HepG2 (cell line): ENCODE results near the gene PDLIM4. TPM values are rescaled to one million over a fixed set of nuclear protein-coding genes. Genes with fewer than 3 reads are reported as not detected.
A peak's percentile ranks its signal among the peaks of the same experiment; 100 is the strongest.

ENCODE experiments used
- ATAC-seq: fragments of 200-7000 bp; cut with Tn5 transposase; 3 replicates; pipeline ENCODE4 v1.9.1; 2020; ENCODE audit warnings: mild to moderate bottlenecking, moderate library complexity
- BruUV-seq: library from RNA; stranded (reverse); fragments of 400-500 nt; replicated peaks from 2 replicates; lab custom pipeline; 2021; lab: Mats Ljungman, UMichigan
- CTCF ChIA-PET: fragments of 300-600 bp; formaldehyde crosslinking; extraction: SDS; loops from one replicate; lab custom pipeline; 2021; ENCODE audit warnings: low total read pairs, inconsistent platforms, low intra/inter-chr PET ratio; lab: Yijun Ruan, JAX
- POLR2A ChIA-PET: fragments of 350-600 bp; sonication (Branson Sonifier 250); formaldehyde crosslinking; loops from one replicate; lab custom pipeline; 2020; ENCODE audit warnings: antibody characterized with exemption, inconsistent platforms; lab: Yijun Ruan, JAX
- DNase-seq: peaks from one replicate; pipeline ENCODE4 v3.0.0-alpha.2; 2015; ENCODE audit warnings: low spot score
- FAIRE-seq: peaks from 3 replicates; lab custom pipeline; 2011; peaks lifted over from hg19 to GRCh38; lab: Jason Lieb, UNC
- H2AFZ ChIP-seq: one replicate; pipeline ENCODE4 v1.6.1; 2011; ENCODE audit warnings: low read length, inconsistent platforms
- H3K27ac ChIP-seq: fragments of 300-600 bp; 3 replicates; pipeline ENCODE4 v1.8.0; 2011; ENCODE audit warnings: mixed run types, mild to moderate bottlenecking, mixed read lengths, low read length, inconsistent platforms; ENCODE audit not compliant: insufficient read depth; ENCODE audit errors: extremely low read length
- H3K27me3 ChIP-seq, 2 experiments: fragments of 200-600 bp in 1 of 2; 2 replicates in 1 of 2; 3 replicates in 1 of 2; pipeline versions ENCODE4 v1.6.0 to v1.8.0; 2011; ENCODE audit warnings: low read length in 2 of 2, mild to moderate bottlenecking in 2 of 2, moderate library complexity in 2 of 2, inconsistent platforms in 1 of 2; ENCODE audit not compliant: insufficient read depth in 2 of 2, control insufficient read depth in 1 of 2
- H3K36me3 ChIP-seq, 2 experiments: fragments of 200-600 bp in 1 of 2; replicated peaks in 1 of 2; 2 replicates in 1 of 2; 3 replicates in 1 of 2; pipeline versions ENCODE4 v1.5.1 to v1.8.0; 2011; ENCODE audit warnings: low read length in 2 of 2, inconsistent platforms in 1 of 2; ENCODE audit not compliant: insufficient read depth in 2 of 2, control insufficient read depth in 1 of 2
- H3K4me1 ChIP-seq: 2 replicates; pipeline ENCODE4 v1.5.1; 2012; ENCODE audit warnings: low read length, inconsistent platforms; ENCODE audit not compliant: insufficient read depth
- H3K4me2 ChIP-seq: 2 replicates; pipeline ENCODE4 v1.6.0; 2011; ENCODE audit warnings: low read depth, low read length, inconsistent platforms
- H3K4me3 ChIP-seq, 3 experiments: fragments of 200-600 bp in 1 of 3; sonication (generic), shearing (Covaris generic) in 1 of 3; replicated peaks in 1 of 3; 2 replicates each; pipeline ENCODE4 v1.5.1; 2011 to 2016; ENCODE audit warnings: low read length in 3 of 3, inconsistent platforms in 2 of 3, low read depth in 2 of 3, mild to moderate bottlenecking in 2 of 3, control low read depth in 1 of 3, mixed read lengths in 1 of 3; ENCODE audit not compliant: insufficient read depth in 1 of 3
- H3K79me2 ChIP-seq: one replicate; pipeline ENCODE4 v1.6.1; 2011; ENCODE audit warnings: low read length, inconsistent platforms; ENCODE audit not compliant: insufficient read depth
- H3K9ac ChIP-seq: 2 replicates; pipeline ENCODE4 v1.6.0; 2011; ENCODE audit warnings: mild to moderate bottlenecking, low read depth, low read length, inconsistent platforms; ENCODE audit not compliant: insufficient read depth
- H3K9me3 ChIP-seq: 2 replicates; pipeline ENCODE4 v1.5.1; 2012; ENCODE audit warnings: mild to moderate bottlenecking, low read length
- H4K20me1 ChIP-seq: 2 replicates; pipeline ENCODE4 v1.6.0; 2011; ENCODE audit warnings: inconsistent platforms, mild to moderate bottlenecking, low read length, moderate library complexity; ENCODE audit not compliant: insufficient read depth
- CEBPB ChIP-seq: IDR thresholded peaks from 2 replicates; pipeline ENCODE4 v1.6.1; 2011; ENCODE audit warnings: low read depth, low read length, improper control_type of control experiment, borderline replicate concordance
- TFDP1 ChIP-seq: IDR thresholded peaks from 2 replicates; pipeline ENCODE4 v1.6.1; 2016; ENCODE audit warnings: missing compliant biosample characterization, missing genetic modification reagents, borderline replicate concordance
- ZBTB40 ChIP-seq, 2 experiments: fragments of 450-650 bp in 1 of 2; sonication (generic) in 1 of 2; formaldehyde crosslinking in 1 of 2; IDR thresholded peaks; 2 replicates each; pipeline versions ENCODE4 v1.6.1 to v1.8.0; 2016 to 2022; ENCODE audit warnings: antibody characterized with exemption in 1 of 2, mild to moderate bottlenecking in 1 of 2, missing genetic modification reagents in 1 of 2
- ZNF589 ChIP-seq: sonication (generic); formaldehyde crosslinking; conservative IDR thresholded peaks from 2 replicates; pipeline ENCODE4 v1.8.0; 2022; ENCODE audit warnings: mild to moderate bottlenecking, moderate library complexity, missing genetic modification reagents
- ZNF75D ChIP-seq: sonication (generic); formaldehyde crosslinking; IDR thresholded peaks from 2 replicates; pipeline ENCODE4 v1.8.1; 2023; ENCODE audit warnings: missing genetic modification reagents, mild to moderate bottlenecking, borderline replicate concordance
- WGBS: methylation state at CpG from one replicate; pipeline ENCODE4 v1.1.6; 2017; ENCODE audit warnings: low lambda C conversion rate; 5-methylcytosine and 5-hydroxymethylcytosine counted together
- in situ Hi-C: cut with HindIII; loops from 2 replicates; pipeline ENCODE4 v1.10.0; 2017; ENCODE audit warnings: low pct_unique_long_range_greater_than_20kb; ENCODE audit not compliant: extremely low pct_ligation_motif_present
- intact Hi-C: fragments of 100-400 bp; cut with micrococcal nuclease; formaldehyde crosslinking; loops from one replicate; pipeline ENCODE4 v1.10.0; 2022; ENCODE audit not compliant: unreplicated experiment
- polyA plus RNA-seq, 8 experiments: library from polyadenylated mRNA; depleted of rRNA in 3 of 8; stranded (reverse) in 7 of 8; unstranded in 1 of 8; fragments of >200 nt; fragmentation: Illumina TruSeq in 4 of 8; extraction: Trizol in 4 of 8; gene quantifications; 2 replicates each; pipeline versions ENCODE4 v1.2.1 to v1.2.3, GENCODE V29; 2011 to 2016; ENCODE audit warnings: low read depth in 4 of 8, missing spikeins in 1 of 8, mixed read lengths in 1 of 8; ENCODE audit not compliant: insufficient read depth in 1 of 8
- total RNA-seq, 5 experiments: library from RNA; depleted of rRNA; stranded (reverse); fragments of >200 nt; fragmentation: Illumina TruSeq; extraction: Trizol; gene quantifications; 2 replicates each; pipeline ENCODE4 v1.2.3, GENCODE V29; 2016; ENCODE audit warnings: low read depth in 1 of 5

Gene PDLIM4
- total and polyA plus RNA-seq, 2 of the 13 experiments (the other 11 are each of a cell fraction or from before 2014, with no cell fraction given), result 1.1 to 2.3 TPM

GRCh38 chr5:132298298-132299212 lies 41.1 kb downstream of the PDLIM4 start:
- Histone ChIP-seq H3K27ac (no peak overlapping the region), H3K4me2 (no peak overlapping the region), H3K4me1 (peaks cover 47% of the 10 kb centered on the region), H3K27me3 (no peaks in the 10 kb centered on the region; a peak in 1 of 5 replicates), H3K4me3 (no peak overlapping the region), H3K36me3 (no peaks in the 10 kb centered on the region), H4K20me1 (no peaks in the 10 kb centered on the region), H2AFZ (no peak overlapping the region), H3K79me2 (no peaks in the 10 kb centered on the region), H3K9ac (no peak overlapping the region), H3K9me3 (no peaks in the 10 kb centered on the region)
- ChIA-PET POLR2A (no interaction called here), CTCF (no interaction called here)
- no peak for FAIRE-seq
- ATAC-seq, result no peak
- 68% methylated on average over 6 of the region's 6 CpGs for WGBS
- intact Hi-C loops, result no loop called here
- in situ Hi-C loops, result loop anchor here (10.0 kb wide), 1 partner anchor 196 kb away; the partner anchor contains the start of gene IRF1
- TF ChIP-seq ZNF75D (CRISPR knock-in tag) (no peak), CEBPB (peak; percentile 84)
- no peak for DNase-seq
- no TSS peak for BruUV-seq

GRCh38 chr5:132299917-132300316 lies 42.4 kb downstream of the PDLIM4 start:
- BruUV-seq, result no TSS peak
- FAIRE-seq, result no peak
- CTCF ChIA-PET, result no interaction called here
- TF ChIP-seq ZBTB40 (IDR thresholded peaks at IDR 0.05) (no peak), ZBTB40 (CRISPR knock-in tag; IDR thresholded peaks at IDR 0.05) (no peak), ZNF589 (CRISPR knock-in tag) (no peak), TFDP1 (CRISPR knock-in tag) (no peak)

More at GRCh38 chr5:132299917-132300316, 42.4 kb downstream of the PDLIM4 start:
- in situ Hi-C loops, result loop anchor here (10.0 kb wide), 1 partner anchor 195 kb away; the partner anchor contains the start of gene IRF1
- H3K79me2 ChIP-seq, result no peaks in the 10 kb centered on the region
- H3K9me3 ChIP-seq, result no peaks in the 10 kb centered on the region
- H3K4me2 ChIP-seq, result no peak overlapping the region
- intact Hi-C loops, result no loop called here
- DNase-seq (no peak), ATAC-seq (no peak)
- H3K27me3 ChIP-seq, result no peaks in the 10 kb centered on the region; a peak in 1 of 5 replicates
- WGBS, result 90% methylated on average over 2 of the region's 2 CpGs
- peaks cover 39% of the 10 kb centered on the region for H3K4me1 ChIP-seq
- H4K20me1 ChIP-seq, result no peaks in the 10 kb centered on the region
- no peak overlapping the region for H2AFZ ChIP-seq
- H3K36me3 ChIP-seq, result no peaks in the 10 kb centered on the region
- no peak overlapping the region for H3K9ac ChIP-seq
- no peak overlapping the region for H3K27ac ChIP-seq
- no peak overlapping the region for H3K4me3 ChIP-seq
- POLR2A ChIA-PET, result no interaction called here
